Measurements from ENCODE around the gene ACTN4. TPM values are rescaled to one million over a fixed set of nuclear protein-coding genes. Genes with fewer than 3 reads are reported as not detected.

The ACTN4 gene
- total RNA-seq, 1 donor from 2014 or later: 744 TPM

DNA sequence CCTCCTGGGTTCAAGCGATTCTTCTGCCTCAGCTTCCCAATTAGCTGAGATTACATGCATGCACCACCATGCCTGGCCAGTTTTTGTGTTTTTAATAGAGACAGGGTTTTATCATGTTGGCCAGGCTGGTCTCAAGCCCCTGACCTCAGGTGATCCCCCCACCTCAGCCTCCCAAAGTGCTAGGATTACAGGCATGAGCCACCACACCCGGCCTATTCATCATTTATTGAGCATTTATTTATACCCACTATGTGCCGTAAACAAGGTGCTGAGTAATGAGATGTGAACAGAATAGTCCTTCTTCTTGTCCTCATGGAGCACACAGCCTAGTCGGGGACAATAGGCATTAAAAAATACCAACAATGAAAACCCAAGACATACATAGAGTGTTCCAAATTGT lies 25.6 kb downstream of the ACTN4 start:
- TF ChIP-seq, protein P1, sequence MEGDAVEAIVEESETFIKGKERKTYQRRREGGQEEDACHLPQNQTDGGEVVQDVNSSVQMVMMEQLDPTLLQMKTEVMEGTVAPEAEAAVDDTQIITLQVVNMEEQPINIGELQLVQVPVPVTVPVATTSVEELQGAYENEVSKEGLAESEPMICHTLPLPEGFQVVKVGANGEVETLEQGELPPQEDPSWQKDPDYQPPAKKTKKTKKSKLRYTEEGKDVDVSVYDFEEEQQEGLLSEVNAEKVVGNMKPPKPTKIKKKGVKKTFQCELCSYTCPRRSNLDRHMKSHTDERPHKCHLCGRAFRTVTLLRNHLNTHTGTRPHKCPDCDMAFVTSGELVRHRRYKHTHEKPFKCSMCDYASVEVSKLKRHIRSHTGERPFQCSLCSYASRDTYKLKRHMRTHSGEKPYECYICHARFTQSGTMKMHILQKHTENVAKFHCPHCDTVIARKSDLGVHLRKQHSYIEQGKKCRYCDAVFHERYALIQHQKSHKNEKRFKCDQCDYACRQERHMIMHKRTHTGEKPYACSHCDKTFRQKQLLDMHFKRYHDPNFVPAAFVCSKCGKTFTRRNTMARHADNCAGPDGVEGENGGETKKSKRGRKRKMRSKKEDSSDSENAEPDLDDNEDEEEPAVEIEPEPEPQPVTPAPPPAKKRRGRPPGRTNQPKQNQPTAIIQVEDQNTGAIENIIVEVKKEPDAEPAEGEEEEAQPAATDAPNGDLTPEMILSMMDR (IDR thresholded peaks at IDR 0.05; ENCODE audit: unreplicated experiment): no peak
- peaks cover 3% of the 10 kb centered on the region for H3K9me3 Mint-ChIP-seq (ENCODE audit: unreplicated experiment)
- DNase-seq (ENCODE audit: low spot score): no peak
- peaks cover 83% of the 10 kb centered on the region for H3K4me1 Mint-ChIP-seq (ENCODE audit: unreplicated experiment)
- peaks cover 10% of the 10 kb centered on the region for H3K27me3 Mint-ChIP-seq (ENCODE audit: unreplicated experiment)
- peaks cover 43% of the 10 kb centered on the region for H3K36me3 Mint-ChIP-seq (ENCODE audit: low read depth, unreplicated experiment)
- H3K27ac Mint-ChIP-seq (ENCODE audit: unreplicated experiment): no peak overlapping the region
- no peak overlapping the region for H3K4me3 Mint-ChIP-seq (ENCODE audit: unreplicated experiment)

DNA sequence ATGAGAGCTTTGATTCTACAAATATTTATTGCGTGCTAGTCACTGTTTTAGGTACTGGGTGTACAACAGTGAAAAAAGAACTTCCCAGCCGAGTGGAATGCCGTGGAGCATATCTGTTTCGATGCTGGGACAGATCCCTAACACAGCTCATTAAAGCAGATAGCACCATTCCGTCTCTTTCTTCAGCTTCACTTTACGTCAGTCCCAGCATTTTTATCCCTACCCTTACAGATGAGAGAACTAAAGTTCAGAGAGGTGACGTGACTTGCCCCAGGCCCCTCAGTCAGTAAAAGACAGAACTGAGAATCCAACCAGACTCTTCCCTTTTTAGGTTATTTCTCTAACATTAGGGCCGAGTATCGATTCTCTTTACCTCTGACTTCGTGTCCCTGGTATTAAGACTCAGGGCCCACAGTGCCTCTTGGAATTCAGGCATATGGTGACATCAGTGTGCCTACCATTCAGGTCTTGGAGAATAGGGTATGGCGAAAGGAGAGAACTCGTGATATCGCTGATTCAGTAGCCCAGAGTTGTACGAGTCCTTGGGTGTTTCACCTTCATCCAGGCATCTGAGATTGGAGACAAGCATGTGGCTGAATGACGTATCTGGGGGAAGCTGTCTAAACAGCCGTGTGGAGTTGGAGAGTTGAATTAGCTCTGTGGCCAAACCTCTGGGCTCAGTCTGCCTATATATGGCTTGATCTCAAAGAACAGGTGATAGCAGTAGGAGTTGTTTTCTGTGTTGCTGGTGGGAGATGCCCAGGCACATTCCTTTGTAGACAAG lies 27.1 kb downstream of the ACTN4 start:
- TF ChIP-seq, protein P1 (IDR thresholded peaks at IDR 0.05; ENCODE audit: unreplicated experiment): no peak
- H3K4me3 Mint-ChIP-seq (ENCODE audit: unreplicated experiment): peak overlapping the region; percentile 42

DNA sequence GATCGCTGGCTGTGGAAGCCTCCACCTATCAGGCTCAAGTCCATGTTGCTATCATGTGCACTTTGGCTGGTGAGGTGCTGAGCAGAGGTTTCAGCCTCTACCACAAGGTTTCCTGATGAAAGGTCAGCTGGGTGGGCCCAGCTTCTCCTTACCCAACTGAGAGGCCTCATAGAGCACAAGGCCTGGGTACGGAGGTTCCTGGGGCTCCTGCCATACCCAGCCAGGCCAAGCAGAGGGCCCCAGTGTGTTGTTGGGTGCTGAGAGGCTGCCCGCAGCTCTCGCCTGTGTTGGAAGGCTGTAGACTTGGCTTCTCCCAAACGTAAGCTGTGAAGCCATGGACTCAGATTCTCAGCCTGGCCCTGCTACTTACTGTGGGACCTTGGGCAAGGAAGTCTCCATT lies 28.2 kb downstream of the ACTN4 start:
- peaks cover 82% of the 10 kb centered on the region for H3K4me1 Mint-ChIP-seq (ENCODE audit: unreplicated experiment)
- H3K4me3 Mint-ChIP-seq (ENCODE audit: unreplicated experiment): no peak overlapping the region
- peaks cover 3% of the 10 kb centered on the region for H3K9me3 Mint-ChIP-seq (ENCODE audit: unreplicated experiment)
- no peak for DNase-seq (ENCODE audit: low spot score)
- peaks cover 40% of the 10 kb centered on the region for H3K36me3 Mint-ChIP-seq (ENCODE audit: low read depth, unreplicated experiment)
- H3K27me3 Mint-ChIP-seq (ENCODE audit: unreplicated experiment): peaks cover 15% of the 10 kb centered on the region
- peak overlapping the region; percentile 75 for H3K27ac Mint-ChIP-seq (ENCODE audit: unreplicated experiment)
- TF ChIP-seq, protein P1 (IDR thresholded peaks at IDR 0.05; ENCODE audit: unreplicated experiment): no peak

More for the DNA sequence above, 27.1 kb downstream of the ACTN4 start:
- no peak for DNase-seq (ENCODE audit: low spot score)
- Mint-ChIP-seq H3K27ac (ENCODE audit: unreplicated experiment) (peak overlapping the region; percentile 75), H3K36me3 (ENCODE audit: low read depth, unreplicated experiment) (peaks cover 40% of the 10 kb centered on the region), H3K9me3 (ENCODE audit: unreplicated experiment) (peaks cover 3% of the 10 kb centered on the region), H3K27me3 (ENCODE audit: unreplicated experiment) (peaks cover 17% of the 10 kb centered on the region), H3K4me1 (ENCODE audit: unreplicated experiment) (peaks cover 83% of the 10 kb centered on the region)

DNA sequence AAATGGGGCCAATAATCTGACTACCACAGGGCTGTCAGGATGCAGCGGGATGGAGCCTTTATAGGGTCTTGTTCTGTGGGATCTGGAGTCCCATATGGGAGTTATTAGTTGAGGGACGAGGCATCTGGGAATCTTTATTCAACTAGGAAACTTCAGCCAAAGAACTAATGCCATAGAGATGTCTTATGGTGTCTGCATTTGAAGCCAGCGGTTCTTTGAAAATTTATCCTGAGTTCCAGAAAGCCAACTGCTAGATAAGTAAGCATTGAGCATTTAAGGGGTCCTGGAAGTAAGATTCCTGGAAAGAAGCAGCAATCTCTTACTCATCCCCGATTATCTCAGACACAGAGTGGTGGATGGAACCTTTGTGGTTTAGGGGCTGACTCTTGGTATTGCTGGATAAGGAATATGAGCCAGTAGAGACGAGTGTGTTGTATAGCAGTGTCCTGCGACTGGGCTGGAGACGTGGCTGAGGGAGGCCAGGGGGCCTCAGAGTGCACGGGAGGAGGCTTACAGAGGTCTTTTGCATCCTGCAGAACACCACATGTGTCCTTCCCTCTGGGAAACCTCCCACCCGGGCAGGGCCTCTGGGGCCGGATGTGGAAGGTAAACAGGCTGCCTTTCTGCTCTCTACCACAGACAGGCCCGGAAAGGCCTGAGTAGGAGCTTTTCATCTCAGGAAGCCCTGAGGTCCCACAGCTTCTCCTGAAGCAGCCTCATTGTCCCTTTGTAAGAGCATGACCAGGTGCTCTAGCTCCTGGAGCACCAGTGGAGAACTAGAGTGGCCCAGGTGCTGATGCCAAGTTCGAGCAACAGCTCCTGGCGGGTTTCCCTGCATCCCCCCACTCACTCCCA lies 28.8 kb downstream of the ACTN4 start:
- TF ChIP-seq, protein P1 (IDR thresholded peaks at IDR 0.05; ENCODE audit: unreplicated experiment): no peak
- H3K9me3 Mint-ChIP-seq (ENCODE audit: unreplicated experiment): peaks cover 3% of the 10 kb centered on the region
- no peak for DNase-seq (ENCODE audit: low spot score)
- H3K27me3 Mint-ChIP-seq (ENCODE audit: unreplicated experiment): peaks cover 17% of the 10 kb centered on the region
- peak overlapping the region; percentile 87 for H3K27ac Mint-ChIP-seq (ENCODE audit: unreplicated experiment)
- peaks cover 79% of the 10 kb centered on the region for H3K4me1 Mint-ChIP-seq (ENCODE audit: unreplicated experiment)
- H3K36me3 Mint-ChIP-seq (ENCODE audit: low read depth, unreplicated experiment): peaks cover 38% of the 10 kb centered on the region
- peak overlapping the region; percentile 74 for H3K4me3 Mint-ChIP-seq (ENCODE audit: unreplicated experiment)

All from endothelial cell (in vitro differentiated cells).